B cell (primary cell): ENCODE data around the gene NCLN. TPM values are rescaled to one million over a fixed set of nuclear protein-coding genes. Genes with fewer than 3 reads are reported as not detected.
"Not testable (repeated sequence)": the region's sequence is repeated elsewhere in the genome, so short reads cannot be mapped to it uniquely, and the experiment has no call there.

Experiments
- ATAC-seq: fragments of 200-7000 bp; cut with Tn5 transposase; one replicate; pipeline ENCODE4 v1.10.0; 2021; ENCODE audit warnings: low read depth, mild to moderate bottlenecking, moderate number of reproducible peaks, moderate library complexity
- CTCF ChIA-PET: fragments of 350-600 bp; sonication (Branson Sonifier 250); formaldehyde crosslinking; loops from one replicate; lab custom pipeline; 2021; ENCODE audit warnings: antibody characterized with exemption, inconsistent platforms; lab: Charles Lee
- POLR2A ChIA-PET: fragments of 350-600 bp; sonication (Branson Sonifier 250); formaldehyde crosslinking; loops from one replicate; lab custom pipeline; 2021; ENCODE audit warnings: antibody characterized with exemption; lab: Charles Lee
- DNase-seq: peaks from one replicate; pipeline ENCODE4 v3.0.0; 2013
- H2AFZ ChIP-seq: 2 replicates; pipeline ENCODE4 v1.6.1; 2012; ENCODE audit warnings: mild to moderate bottlenecking, low read depth, low read length; ENCODE audit not compliant: insufficient read depth, poor library complexity, severe bottlenecking
- H3K27ac ChIP-seq, 2 donors: 1 replicate in 1 of 2; 2 replicates in 1 of 2; pipeline ENCODE4 v1.5.1; 2012 to 2013; ENCODE audit warnings: low read length in 2 of 2, mild to moderate bottlenecking in 2 of 2, moderate library complexity in 1 of 2
- H3K27me3 ChIP-seq, 4 experiments: fragments of 200-600 bp in 1 of 4; sonication (generic) in 1 of 4; replicated peaks in 1 of 4; 1 replicate in 2 of 4; 2 replicates in 2 of 4; pipeline versions ENCODE4 v1.6.1 to v1.7.0; 2013 to 2016; ENCODE audit warnings: low read length in 3 of 4, mild to moderate bottlenecking in 2 of 4, mixed read lengths in 1 of 4, moderate library complexity in 1 of 4; ENCODE audit not compliant: insufficient read depth in 4 of 4, control insufficient read depth in 3 of 4; ENCODE audit errors: control extremely low read depth in 1 of 4
- H3K36me3 ChIP-seq, 2 experiments: replicated peaks in 1 of 2; 1 replicate in 1 of 2; 2 replicates in 1 of 2; pipeline versions ENCODE4 v1.6.1 to v1.7.1; 2013; ENCODE audit warnings: low read length in 1 of 2; ENCODE audit not compliant: insufficient read depth in 2 of 2, control insufficient read depth in 1 of 2; ENCODE audit errors: control extremely low read depth in 1 of 2, extremely low read depth in 1 of 2
- H3K4me1 ChIP-seq, 2 donors: fragments of 200-600 bp in 1 of 2; sonication (generic) in 1 of 2; 1 replicate in 1 of 2; 2 replicates in 1 of 2; pipeline versions ENCODE4 v1.5.1 to v1.6.1; 2013 to 2017; ENCODE audit warnings: low read length in 2 of 2; ENCODE audit not compliant: control insufficient read depth in 2 of 2, insufficient read depth in 2 of 2
- H3K4me2 ChIP-seq: replicated peaks from 2 replicates; pipeline ENCODE3; 2012; ENCODE audit warnings: mild to moderate bottlenecking, low read depth, low read length; ENCODE audit not compliant: poor library complexity, severe bottlenecking
- H3K4me3 ChIP-seq, 5 experiments: fragments of 200-600 bp in 1 of 5; sonication (generic) in 1 of 5; 1 replicate in 3 of 5; 2 replicates in 2 of 5; pipeline versions ENCODE4 v1.5.1 to v1.7.0; 2011 to 2016; ENCODE audit warnings: low read length in 4 of 5, mild to moderate bottlenecking in 4 of 5, low read depth in 2 of 5, control low read depth in 1 of 5, moderate library complexity in 1 of 5; ENCODE audit not compliant: insufficient read depth in 1 of 5; ENCODE audit errors: control extremely low read depth in 1 of 5, extremely low read depth in 1 of 5
- H3K79me2 ChIP-seq: fragments of 200-600 bp; sonication (generic); one replicate; pipeline ENCODE4 v1.6.0; 2016; ENCODE audit warnings: low read length; ENCODE audit not compliant: control insufficient read depth, insufficient read depth
- H3K9ac ChIP-seq: fragments of 200-600 bp; sonication (generic); 2 replicates; pipeline ENCODE4 v1.6.1; 2017; ENCODE audit warnings: mild to moderate bottlenecking, low read length, moderate library complexity
- H3K9me3 ChIP-seq, 3 donors: one replicate each; pipeline versions ENCODE4 v1.6.1 to v1.7.1; 2013; ENCODE audit warnings: low read length in 2 of 3; ENCODE audit not compliant: control insufficient read depth in 2 of 3, insufficient read depth in 1 of 3; ENCODE audit errors: control extremely low read depth in 1 of 3
- H4K20me1 ChIP-seq: 2 replicates; pipeline ENCODE4 v1.6.0; 2012; ENCODE audit warnings: mild to moderate bottlenecking, low read length; ENCODE audit not compliant: insufficient read depth, control insufficient read depth, poor library complexity, severe bottlenecking
- H3K27ac Mint-ChIP-seq: one replicate; pipeline ENCODE4 v1.8.0; 2021; ENCODE audit warnings: mixed read lengths
- H3K27me3 Mint-ChIP-seq: one replicate; pipeline ENCODE4 v1.8.0; 2021; ENCODE audit warnings: mixed read lengths
- H3K4me1 Mint-ChIP-seq: one replicate; pipeline ENCODE4 v1.8.0; 2021; ENCODE audit warnings: mixed read lengths
- H3K4me3 Mint-ChIP-seq: one replicate; pipeline ENCODE4 v1.8.0; 2021; ENCODE audit warnings: mixed read lengths
- H3K9me3 Mint-ChIP-seq: one replicate; pipeline ENCODE4 v1.8.0; 2022; ENCODE audit warnings: mixed read lengths; ENCODE audit not compliant: insufficient read depth
- EZH2 ChIP-seq: IDR thresholded peaks from 2 replicates; pipeline ENCODE4 v1.6.1; 2012; ENCODE audit warnings: borderline replicate concordance, low read depth, mild to moderate bottlenecking, moderate library complexity, low read length; ENCODE audit not compliant: insufficient read depth, poor library complexity, severe bottlenecking
- WGBS: methylation state at CpG from one replicate; pipeline ENCODE4 v1.1.5; 2013; ENCODE audit warnings: missing lambda C conversion rate; ENCODE audit not compliant: insufficient coverage; 5-methylcytosine and 5-hydroxymethylcytosine counted together
- intact Hi-C: fragments of 100-400 bp; cut with micrococcal nuclease; formaldehyde crosslinking; loops from one replicate; pipeline ENCODE4 v1.10.0; 2022
- polyA plus RNA-seq: library from polyadenylated mRNA; depleted of rRNA; stranded (reverse); fragments of >200 nt; gene quantifications from 2 replicates; pipeline ENCODE4 v1.2.3, GENCODE V29; 2012
- total RNA-seq, 2 donors: library from RNA; stranded (reverse); fragments of 120-200 nt in 1 of 2; gene quantifications; 1 replicate in 1 of 2; 2 replicates in 1 of 2; pipeline versions ENCODE4 v1.2.3 to v1.2.4, GENCODE V29; 2013 to 2022
- TF ChIP-seq, protein P1 (sequence below): fragments of 200-600 bp; IDR thresholded peaks from one replicate; pipeline ENCODE4 v1.8.0; 2022; ENCODE audit warnings: antibody characterized with exemption, mild to moderate bottlenecking

The NCLN gene
- total and polyA plus RNA-seq, 2 donors (not counting 1 experiment from before 2014, with no cell fraction given): 55.0 to 82.0 TPM

DNA sequence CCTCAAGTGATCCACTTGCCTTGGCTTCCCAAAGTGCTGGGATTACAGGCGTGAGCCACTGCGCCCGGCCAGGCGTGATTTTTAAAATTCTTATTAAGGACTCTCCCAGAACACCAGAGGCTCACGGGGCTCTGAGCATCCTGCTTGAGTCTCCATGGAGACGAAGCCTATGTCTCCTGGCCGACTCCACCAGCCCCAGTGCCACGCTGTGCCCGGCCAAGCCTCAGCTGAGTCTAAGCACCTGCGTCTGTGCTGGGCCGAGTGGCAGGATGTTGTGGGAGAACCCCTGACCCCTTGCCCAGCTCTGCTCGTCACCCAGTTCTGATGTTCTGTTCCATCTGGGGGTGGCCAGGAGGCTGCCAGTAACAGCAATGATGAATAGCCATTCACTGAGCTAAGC is 34.8 kb downstream of the NCLN start:
- Histone ChIP-seq H3K36me3 (no peaks in the 10 kb centered on the region), H4K20me1 (no peaks in the 10 kb centered on the region), H3K9ac (no peak overlapping the region), H3K79me2 (no peaks in the 10 kb centered on the region), H3K4me3 (no peak overlapping the region), H3K9me3 (peaks cover 0 to 5% (median 0%) of the 10 kb centered on the region in 3 donors), H3K4me1 (peaks cover 0 to 5% of the 10 kb centered on the region in 2 donors), H3K4me2 (no peak overlapping the region), H3K27me3 (peaks cover 0 to 20% (median 5%) of the 10 kb centered on the region in 4 experiments), H3K27ac (no peak overlapping the region), H2AFZ (no peak overlapping the region)
- TF ChIP-seq, protein P1, sequence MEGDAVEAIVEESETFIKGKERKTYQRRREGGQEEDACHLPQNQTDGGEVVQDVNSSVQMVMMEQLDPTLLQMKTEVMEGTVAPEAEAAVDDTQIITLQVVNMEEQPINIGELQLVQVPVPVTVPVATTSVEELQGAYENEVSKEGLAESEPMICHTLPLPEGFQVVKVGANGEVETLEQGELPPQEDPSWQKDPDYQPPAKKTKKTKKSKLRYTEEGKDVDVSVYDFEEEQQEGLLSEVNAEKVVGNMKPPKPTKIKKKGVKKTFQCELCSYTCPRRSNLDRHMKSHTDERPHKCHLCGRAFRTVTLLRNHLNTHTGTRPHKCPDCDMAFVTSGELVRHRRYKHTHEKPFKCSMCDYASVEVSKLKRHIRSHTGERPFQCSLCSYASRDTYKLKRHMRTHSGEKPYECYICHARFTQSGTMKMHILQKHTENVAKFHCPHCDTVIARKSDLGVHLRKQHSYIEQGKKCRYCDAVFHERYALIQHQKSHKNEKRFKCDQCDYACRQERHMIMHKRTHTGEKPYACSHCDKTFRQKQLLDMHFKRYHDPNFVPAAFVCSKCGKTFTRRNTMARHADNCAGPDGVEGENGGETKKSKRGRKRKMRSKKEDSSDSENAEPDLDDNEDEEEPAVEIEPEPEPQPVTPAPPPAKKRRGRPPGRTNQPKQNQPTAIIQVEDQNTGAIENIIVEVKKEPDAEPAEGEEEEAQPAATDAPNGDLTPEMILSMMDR: no peak
- no peak for TF ChIP-seq EZH2
- Mint-ChIP-seq H3K9me3 (no peaks in the 10 kb centered on the region), H3K4me1 (peaks cover 2% of the 10 kb centered on the region), H3K27me3 (peaks cover 5% of the 10 kb centered on the region), H3K4me3 (no peak overlapping the region), H3K27ac (no peak overlapping the region)
- ChIA-PET CTCF (no interaction called here), POLR2A (no interaction called here)
- no peak for ATAC-seq
- intact Hi-C loops: no loop called here
- 80% methylated on average over 10 of the region's 12 CpGs for WGBS
- peak; percentile 9 for DNase-seq

DNA sequence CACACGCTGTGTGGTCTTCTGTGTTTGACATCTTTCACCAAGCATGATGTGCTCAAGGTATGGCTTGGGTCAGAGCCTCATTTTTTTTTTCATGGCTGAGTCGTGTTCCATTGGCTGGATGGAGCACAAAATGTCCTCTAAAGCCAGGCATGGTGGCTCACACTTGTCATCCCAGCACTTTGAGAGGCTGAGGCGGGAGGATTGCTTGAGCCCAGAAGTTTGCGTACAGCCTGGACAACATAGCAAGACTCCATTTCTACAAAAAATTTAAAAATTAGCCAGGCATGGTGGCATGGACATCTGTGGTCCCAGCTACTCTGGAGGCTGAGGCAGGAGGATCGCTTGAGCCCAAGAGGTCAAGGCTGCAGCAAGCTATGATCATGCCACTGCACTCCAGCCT is 35.8 kb downstream of the NCLN start:
- H3K4me1 ChIP-seq, H3K27ac Mint-ChIP-seq, H3K4me3 ChIP-seq, H3K4me2 ChIP-seq, intact Hi-C loops, H2AFZ ChIP-seq, H3K27ac ChIP-seq, H3K4me1 Mint-ChIP-seq, H4K20me1 ChIP-seq, ATAC-seq, DNase-seq, H3K9me3 ChIP-seq, H3K9ac ChIP-seq, H3K36me3 ChIP-seq, H3K9me3 Mint-ChIP-seq, H3K4me3 Mint-ChIP-seq, H3K79me2 ChIP-seq, CTCF ChIA-PET: not testable (repeated sequence)
- 94% methylated on average over 4 of the region's 5 CpGs for WGBS
- H3K27me3 Mint-ChIP-seq: peaks cover 10% of the 10 kb centered on the region
- POLR2A ChIA-PET: interaction anchor here (0.6 kb wide), 1 partner anchor 1580 kb away, joined by 3 read pairs; no protein-coding TSS in a partner anchor
- peaks cover 0 to 29% (median 12%) of the 10 kb centered on the region in 4 experiments for H3K27me3 ChIP-seq
